ENCODE data around the gene WWC1.
"Not testable (repeated sequence)": the region's sequence is repeated elsewhere in the genome, so short reads cannot be mapped to it uniquely, and the experiment has no call there.

WWC1 gene

DNA sequence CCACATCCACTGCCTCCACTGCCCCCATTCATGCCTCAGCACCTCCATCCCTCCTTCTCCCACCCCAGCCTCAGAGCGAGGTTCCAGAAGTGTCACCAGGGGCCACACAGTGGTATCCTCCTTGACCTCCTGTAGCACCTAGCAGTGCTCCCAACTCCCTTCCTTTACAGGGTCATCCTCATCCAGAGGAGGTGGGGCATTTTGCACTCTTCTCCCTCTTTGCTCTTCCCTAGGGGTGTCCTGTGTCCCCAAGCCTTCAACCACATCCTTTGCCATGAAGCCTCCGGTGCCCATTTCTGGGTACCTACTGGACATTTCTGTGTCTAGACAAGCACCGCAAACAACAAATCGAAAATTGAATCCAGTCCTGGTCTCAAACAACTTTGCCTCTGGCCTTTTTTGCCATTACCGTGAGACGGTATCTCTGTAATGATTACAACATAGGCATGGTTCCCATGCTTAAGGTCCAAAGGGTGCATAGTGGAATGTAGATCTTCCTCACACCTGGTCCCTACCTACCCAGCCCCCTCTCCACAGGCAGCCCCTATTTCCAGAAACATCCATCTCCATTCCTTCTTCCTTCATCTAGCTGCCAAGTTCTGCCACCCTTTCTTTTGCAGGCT is 17.6 kb downstream of the WWC1 start:
- DNase-seq (ENCODE audit: low read depth): no peak

DNA sequence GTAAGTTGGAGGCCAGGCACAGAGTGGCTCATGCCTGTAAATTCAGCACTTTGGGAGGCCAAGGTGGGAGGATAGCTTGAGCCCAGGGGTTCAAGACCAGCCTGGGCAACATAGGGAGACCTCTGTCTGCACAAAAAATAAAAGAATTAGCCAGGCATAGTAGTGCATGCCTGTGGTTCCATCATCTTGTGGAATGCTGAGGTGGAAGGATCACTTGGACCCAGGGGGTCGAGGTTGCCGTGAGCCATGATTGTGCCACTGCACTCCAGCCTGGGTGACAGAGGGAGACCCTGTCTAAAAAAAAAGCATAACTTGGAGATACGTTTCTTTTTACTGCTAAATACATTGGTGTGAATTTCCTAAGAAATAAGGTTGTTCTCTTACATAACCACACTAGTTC is 19.1 kb downstream of the WWC1 start:
- not testable (repeated sequence) for DNase-seq (ENCODE audit: low read depth)

DNA sequence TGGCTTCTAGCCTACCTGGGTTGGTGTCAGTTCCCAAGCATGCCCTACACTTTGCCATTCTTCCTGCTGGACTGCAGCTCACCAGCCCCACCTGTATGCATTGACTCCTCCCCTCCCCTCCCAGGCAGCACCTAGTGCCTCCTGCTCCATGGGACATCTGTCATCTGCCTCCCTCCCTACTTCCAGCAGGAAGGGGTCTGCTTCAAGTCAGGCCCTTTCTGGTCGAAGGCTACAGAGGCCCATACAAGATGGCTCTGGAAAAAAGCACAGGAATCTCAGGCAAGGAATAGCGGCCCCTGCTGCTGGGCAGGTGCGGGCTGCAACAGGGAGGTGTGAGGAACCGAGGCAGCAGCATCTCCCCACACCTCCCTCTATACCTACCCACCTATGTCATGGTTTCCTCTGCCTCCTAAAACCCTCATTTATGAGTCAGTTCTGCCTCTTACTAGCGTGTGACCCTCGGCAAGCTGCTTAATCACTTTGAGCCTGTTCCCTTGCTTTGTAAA is 19.7 kb downstream of the WWC1 start:
- no peak for DNase-seq (ENCODE audit: low read depth)

DNA sequence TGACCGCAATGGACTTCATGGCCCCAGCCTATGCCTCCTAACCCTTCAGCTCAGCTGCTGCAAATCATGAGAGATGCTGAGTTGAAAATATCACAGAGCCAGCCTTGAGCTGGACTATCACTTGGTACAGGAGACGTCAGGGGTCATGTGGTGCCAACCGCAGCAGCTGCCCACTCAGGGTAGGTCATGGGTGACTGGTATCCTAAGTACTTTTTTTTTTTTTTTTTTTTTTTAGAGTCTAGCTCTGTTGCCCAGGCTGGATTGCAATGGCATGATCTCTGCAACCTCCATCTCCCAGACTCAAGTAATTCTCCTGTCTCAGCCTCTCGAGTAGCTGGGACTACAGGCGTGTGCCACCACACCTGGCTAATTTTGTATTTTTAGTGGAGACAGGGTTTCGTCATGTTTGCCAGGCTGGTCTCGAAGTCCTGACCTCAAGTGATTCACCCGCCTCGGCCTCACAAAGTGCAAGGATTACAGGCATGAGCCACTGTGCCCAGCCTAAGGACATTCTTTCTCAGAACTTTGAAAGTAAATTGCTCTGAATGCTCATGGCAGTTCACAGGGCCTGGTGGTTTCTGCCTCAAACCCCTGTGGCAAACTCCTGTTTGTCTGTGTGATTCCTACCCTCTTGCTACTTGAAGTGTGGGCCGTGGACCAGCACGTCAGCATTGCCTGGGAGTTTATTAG is 21.3 kb downstream of the WWC1 start:
- no peak for DNase-seq (ENCODE audit: low read depth)

DNA sequence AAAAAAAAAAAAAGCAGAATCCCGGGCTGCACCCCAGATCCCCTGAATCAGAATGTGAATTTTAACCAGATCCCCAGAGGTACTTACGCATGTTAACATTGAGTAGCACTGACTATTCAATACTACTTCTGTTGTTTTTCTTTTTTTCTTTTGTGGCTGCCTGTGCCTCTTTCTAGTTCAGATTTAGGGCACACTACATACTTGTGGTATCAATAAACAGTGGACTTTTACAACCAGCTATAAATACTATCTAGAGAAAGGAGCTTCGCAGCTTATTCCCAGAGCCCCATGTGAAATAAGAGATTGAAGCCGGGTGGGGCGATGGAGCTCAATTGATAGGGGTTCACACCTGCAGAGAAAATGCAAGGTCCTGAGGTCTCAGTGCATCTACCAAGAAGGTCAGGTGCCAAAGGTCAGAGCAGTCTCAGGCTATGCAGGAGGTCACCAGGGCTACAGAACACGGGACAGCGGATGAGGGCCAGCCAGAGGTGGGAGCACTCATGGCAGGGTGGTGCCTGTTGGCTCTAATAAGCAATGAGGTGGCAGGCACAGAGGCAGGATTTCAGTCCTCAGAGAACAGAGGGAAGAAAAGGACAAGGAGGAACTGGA is 22.3 kb downstream of the WWC1 start:
- DNase-seq (ENCODE audit: low read depth): no peak

DNA sequence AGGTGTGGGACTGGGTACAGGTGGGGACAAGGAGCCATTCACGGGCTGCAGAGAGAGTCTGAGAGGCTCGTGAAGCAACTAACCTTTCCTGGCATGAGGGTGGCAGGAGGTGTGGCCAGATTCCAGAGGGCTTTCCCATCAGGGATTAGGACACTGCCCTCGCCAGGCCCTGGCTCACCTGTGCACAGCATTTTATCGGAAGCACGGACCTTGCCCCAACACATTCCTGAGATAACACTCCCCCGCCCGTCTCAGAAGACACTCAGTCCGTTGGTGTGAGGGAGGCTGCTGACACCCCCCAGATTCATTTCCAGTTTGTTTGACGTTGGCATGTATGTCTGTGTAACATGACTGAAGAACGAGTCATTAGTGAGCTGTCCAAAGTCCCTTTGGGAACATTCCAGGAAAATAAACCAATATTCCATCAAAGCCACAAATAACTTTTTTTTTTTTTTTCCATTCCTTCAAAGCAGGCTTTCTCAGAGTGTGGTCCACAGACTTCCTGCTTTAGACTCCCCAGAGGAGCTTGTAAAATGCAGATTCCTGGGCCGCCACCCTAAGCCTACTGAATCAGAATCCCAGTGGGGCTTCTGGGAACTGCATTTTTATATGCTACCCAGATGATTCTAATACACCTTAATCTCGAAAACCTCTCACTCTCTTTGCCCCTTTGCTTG is 23.4 kb downstream of the WWC1 start:
- peak; percentile 75 for DNase-seq (ENCODE audit: low read depth)

DNA sequence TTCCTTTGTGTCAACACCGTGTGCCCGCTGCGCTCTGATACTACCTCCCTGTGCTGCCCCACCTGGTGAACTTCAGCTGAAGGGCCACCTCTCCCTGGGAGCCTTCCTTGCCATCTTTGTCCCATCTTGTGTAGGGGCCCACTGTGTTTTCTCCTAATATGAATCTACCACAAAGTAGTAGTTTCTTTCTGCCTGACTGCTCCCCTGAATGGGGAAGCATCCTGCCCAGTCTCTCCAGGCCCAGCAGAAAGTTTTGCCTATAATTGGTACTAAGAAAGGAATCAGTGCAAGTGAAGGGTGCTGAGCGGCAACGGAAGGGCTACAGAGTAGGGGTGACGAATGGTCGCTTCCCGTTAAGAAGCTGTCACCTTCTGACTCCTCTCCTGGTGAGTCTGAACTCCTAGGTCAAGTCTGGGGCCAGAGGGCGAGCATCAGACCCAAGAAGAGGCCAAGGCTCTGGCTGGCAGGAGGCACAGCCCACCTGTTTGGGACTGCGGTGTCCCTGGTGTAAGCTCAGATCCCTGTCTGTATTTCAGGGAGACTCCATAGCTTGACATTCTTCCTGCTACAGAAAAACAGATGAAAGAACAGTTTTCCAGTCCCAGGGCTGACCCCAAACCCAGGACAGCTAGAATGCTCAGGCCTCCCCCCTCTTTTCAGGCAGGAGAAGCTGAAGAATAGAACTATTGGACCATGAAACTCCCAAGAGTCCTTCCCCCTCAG is 24.1 kb downstream of the WWC1 start:
- no peak for DNase-seq (ENCODE audit: low read depth)

DNA sequence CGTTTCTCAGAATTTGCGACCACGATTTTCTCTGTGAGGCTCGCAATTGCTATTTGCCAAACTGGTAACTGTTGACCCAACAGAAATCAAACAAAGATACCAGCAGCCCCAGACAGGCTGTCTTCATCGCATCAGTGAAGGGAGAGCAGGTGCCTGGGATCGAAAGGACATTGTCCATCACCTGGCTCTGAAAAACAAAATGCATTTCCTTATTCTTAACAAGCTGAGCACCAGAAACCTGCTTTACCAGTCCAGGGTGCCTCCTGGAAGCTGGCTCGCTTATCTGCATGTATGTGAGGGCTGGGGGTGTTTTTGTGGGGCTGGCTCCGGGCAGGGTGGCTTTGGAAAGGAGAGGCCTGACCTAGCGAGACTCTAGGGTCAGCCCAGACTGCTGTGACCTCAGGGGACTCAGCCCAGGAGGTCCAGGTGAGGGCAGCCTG is 24.7 kb downstream of the WWC1 start:
- no peak for DNase-seq (ENCODE audit: low read depth)

DNA sequence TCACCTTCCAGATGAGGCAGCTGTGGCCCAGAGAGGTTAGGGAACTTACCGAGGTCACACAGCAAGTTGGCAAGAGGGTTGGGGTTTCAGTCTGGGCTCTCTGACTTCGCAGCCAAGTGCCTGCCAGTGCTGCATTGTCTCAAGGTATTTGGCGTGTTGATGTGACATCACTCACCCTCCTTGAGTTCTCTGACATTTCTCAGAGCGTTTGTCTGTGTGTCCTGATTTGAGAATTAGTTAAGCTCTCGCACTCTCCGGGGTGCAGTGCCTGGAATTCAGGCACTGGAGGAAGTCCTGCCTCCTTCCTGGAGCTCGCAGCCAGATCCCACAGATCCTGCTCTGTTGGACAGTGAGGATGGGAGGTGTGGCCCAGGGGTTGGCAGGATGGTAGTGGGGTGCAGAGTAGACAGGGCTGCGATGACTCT is 25.7 kb downstream of the WWC1 start:
- no peak for DNase-seq (ENCODE audit: low read depth)

DNA sequence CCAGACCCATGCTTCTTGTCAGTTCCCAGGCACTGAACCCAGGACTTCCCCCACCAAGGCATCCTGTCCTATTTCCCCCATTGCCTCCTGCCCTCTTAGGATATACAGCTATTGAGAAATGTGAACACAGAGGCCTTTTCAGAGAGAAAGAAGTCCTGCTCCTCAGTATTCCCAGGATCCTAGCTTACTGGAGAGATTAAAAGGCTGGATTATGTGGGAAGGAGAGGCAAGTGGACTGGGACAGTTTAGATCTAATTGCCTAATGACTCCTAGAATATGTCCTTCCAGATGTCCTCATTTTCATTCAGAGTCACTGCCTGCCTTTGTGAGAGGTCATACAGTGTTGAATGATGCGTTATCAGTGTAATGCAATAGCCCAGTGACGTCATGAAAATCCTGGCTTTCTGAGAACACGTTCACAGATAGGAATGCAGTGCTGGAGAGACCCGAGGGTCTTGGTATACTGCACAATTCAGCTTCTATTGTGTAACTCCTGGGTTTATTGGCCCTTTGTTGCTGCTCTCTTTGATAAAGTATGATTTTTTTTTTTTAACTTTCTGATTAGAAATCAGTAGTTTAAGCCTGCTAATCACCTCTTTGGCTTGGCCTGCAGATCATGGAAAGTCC is 26.2 kb downstream of the WWC1 start:
- DNase-seq (ENCODE audit: low read depth): peak; percentile 64

DNA sequence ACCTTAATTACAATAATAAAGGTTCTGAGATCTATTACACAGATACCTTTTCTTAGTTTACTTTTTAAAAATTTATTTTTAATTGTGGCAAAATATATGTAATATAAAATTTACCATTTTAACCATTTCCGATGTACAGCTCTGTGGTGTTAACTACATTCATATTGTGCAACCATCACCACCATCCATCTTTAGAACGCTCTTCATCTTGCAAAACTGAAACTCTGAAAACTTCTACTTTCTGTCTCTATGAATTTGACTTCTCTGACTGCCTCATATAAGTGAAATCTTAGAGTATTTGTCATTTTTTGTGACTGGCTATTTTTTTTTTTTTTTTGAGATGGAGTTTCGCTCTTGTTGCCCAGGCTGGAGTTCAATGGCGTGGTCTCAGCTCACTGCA is 26.8 kb downstream of the WWC1 start:
- no peak for DNase-seq (ENCODE audit: low read depth)

DNA sequence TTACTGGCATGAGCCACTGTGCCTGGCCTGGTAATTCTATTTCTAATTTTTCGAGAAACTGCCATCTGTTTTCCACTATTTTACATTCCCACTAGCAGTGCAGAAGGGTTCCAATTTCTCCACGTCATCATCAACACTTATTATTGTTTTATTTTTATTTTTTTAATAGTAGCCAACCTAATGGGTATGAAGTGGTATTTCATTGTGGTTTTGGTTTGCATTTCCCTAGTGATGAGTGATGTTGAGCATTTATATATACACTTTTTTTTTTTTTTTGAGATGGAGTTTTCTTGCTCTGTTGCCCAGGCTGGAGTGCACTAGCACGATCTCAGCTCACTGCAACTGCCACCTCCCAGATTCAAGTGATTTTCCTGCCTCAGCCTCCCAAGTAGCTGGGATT is 28.3 kb downstream of the WWC1 start:
- DNase-seq (ENCODE audit: low read depth): no peak

DNA sequence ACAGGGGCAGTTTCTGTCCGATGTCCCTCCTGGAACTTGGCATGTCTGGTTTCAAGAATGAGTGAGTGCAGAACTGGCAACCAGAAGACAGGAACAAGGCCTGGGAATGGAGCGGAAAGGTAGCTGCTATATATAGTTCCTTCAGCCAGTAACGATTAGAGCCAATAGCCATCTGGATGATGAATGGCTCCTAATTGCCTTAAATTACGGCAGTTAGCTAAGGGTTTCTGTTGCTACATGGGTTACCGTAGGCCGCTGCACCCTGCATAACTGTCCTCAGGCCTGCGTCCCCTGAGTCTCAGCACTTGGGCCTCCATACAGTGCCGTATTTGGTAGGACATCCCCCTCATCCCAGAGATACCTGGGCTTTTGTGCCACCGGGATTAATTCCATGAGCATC is 29.4 kb downstream of the WWC1 start:
- no peak for DNase-seq (ENCODE audit: low read depth)

DNA sequence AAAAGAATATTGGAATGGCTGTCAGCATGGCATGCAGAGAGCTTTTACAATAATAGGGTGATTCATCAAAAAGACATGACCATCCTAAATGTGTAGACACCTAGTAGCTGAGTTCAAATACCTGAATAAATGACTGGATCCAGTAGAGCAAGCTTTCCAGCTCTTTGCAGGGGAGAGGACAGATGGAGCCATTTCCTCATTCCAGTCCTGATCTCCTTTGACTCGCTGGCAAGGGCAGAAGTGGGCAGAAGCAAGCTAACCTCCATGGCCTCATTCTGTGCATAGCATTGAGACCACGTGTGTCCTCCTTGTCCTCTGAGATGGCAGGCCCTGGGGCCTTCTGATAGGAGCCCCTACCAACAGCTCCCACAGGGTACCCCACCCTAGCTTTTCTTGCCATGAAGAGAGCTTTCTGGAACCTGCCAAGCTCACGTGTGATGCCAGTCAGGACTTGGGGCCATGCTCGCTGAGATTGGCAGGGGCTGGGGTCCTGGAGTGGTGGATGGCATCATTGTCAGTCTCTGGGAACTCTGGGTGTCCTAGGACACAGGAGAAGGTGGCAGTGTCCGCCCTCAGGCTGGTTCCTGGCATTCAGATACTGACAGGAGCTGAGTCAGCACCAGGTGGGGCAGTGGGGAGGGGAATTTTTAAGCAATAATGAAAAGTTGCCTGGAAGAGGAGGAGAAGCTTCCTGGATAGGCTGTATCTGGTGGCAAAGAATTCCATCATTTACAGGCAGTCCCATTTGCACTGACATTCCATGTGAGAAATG is 33.6 kb downstream of the WWC1 start:
- DNase-seq (ENCODE audit: low read depth): no peak

DNA sequence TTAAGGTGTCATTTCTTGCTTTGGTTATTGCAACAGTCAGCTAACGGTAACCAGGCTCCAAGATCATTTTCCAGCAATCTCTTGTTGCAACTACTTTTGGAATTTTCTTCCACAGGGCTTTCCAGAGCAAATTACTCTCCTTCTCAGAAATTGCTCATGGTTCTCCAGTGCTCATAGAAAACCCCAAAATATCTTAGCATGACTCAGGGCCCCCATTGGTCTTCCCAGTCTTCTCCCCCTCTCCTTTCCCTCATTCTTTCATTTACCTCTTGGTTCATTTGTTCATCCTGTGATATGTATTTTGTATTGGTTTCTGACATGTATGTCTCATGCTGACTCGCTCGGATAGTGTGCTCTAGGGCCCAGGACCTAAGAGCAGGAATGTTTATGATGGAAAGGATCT is 35.6 kb downstream of the WWC1 start:
- DNase-seq (ENCODE audit: low read depth): no peak

DNA sequence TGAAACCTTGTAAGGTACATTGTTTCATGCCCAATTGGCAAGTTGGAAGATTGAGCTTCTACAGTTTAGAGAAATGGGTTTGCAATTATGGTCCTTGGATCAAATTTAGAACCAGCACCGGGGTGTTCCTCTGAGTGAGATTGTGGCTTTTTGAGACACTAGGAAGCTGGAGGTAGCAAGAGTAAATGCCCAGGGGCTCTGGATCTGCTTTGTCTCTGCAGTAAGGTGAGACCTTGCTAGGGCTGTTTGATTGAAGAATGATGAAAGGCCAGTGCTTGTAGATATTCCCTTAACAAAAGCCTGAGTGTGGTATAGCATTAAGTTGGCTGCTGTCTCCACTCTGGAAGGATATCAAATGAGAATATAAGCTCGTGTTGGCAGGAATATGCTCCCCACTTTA is 36.0 kb downstream of the WWC1 start:
- DNase-seq (ENCODE audit: low read depth): no peak

DNA sequence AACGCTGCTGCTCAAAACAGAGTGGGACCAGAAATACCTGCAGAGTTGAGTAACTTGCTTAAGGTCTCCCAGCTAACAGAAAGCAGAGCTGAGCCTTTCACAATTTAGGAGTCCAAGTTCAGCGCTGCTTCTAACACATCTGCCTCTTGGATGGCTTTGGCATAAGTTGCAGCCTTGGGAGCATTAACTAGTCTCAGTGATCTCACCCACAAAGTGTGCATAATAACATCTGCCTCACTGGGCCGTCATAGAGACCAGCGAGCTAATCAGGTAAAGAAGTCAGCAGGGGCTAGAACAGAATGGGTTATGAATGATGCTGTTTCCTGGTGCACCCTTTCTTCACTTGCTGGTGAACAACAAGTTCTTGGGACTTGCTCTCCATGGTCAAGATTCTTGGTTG is 36.5 kb downstream of the WWC1 start:
- no peak for DNase-seq (ENCODE audit: low read depth)

DNA sequence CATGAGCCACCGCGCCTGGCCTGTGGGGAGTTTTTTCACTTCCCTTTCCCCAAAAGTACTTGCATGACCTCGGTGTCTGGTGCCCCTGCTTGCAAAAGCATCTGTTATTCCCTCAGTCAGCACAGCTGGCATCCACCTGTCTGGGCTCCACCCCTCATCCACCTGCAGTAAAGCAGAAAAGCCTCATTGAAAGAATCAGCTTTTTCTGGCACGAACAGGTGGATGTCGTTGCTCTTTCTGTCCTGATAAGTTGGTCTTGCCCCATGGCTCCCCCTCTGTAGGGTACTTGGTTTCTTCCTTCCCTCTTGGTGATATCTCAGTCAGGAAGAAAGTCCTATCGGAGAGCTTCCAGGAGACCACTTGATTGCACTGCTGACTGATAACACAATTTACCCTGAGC is 37.4 kb downstream of the WWC1 start:
- DNase-seq (ENCODE audit: low read depth): no peak

DNA sequence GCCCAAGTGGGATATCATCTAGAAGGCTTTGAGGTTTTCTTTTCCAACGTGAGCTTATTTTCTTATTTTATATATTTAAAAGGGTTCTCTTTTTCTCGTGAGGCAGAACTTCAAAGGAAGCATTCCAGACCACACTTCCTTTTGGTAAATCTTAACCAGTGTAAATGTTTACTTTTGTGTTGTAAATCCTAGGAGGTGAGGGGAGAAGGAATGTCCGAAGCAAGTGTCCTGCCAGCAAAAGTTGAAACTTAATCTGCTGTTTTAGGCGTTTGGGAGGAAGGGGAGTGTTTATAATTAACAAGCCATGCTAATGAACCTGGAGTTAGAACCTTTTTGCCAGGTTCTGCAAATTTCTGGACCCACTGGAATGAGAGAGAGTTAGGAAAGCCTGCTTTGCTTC is 37.9 kb downstream of the WWC1 start:
- no peak for DNase-seq (ENCODE audit: low read depth)

DNA sequence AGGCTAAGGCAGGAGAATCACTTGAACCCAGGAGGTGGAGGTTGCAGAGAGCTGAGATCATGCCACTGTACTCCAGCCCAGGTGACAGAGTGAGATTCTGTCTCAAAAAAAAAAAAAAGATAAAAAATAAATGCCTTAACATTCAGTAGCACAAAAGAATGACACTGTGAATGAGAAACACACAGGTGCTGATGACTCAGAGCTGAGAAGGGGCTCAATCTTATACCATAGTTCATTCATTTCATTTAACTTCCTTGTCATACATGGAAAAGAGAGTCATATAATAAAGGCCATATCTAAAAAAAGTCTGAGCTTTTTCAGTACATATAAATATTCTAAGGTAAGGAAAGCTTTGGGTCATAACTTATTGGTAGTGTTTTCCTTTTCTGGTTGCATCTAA is 40.6 kb downstream of the WWC1 start:
- no peak for DNase-seq (ENCODE audit: low read depth)

DNA sequence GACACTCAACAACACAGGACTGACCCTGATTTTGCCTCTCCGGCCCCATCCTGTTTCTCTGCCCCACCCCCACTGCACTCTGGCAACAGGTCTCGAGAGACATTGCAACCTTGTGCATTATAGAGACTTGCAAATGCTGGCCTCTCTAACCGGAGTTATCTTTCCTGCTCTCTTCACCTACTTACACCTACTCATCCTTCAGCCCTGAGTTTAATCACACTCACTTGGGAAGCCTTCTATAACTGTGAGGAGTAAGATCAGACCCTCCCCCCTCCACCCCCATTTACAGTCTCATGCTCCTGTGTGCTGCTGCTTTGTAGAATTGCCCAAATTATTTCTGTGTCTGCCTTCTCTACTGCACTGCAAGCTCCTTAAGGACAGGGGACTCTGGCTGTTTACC is 42.8 kb downstream of the WWC1 start:
- DNase-seq (ENCODE audit: low read depth): no peak
